HG03432 (cell line): Measurements from ENCODE around the gene RPTOR.

Source experiments
- ATAC-seq: cut with Tn5 transposase; IDR thresholded peaks from one replicate; pipeline ENCODE4 v1.9.1; 2021; ENCODE audit warnings: mild to moderate bottlenecking, moderate library complexity; ENCODE audit not compliant: unreplicated experiment

Gene RPTOR

GRCh38 chr17:80839970-80840369 is 295.3 kb downstream of the RPTOR start:
- no peak for ATAC-seq

GRCh38 chr17:80842456-80843013 is 297.9 kb downstream of the RPTOR start:
- ATAC-seq, result no peak

GRCh38 chr17:80843741-80844156 is 299.1 kb downstream of the RPTOR start:
- ATAC-seq, result no peak

GRCh38 chr17:80844418-80844990 is 299.9 kb downstream of the RPTOR start:
- no peak for ATAC-seq

- ATAC-seq, result no peak
Observed at GRCh38 chr17:80845069-80845862, 300.6 kb downstream of the RPTOR start.

GRCh38 chr17:80845863-80846671 is 301.4 kb downstream of the RPTOR start:
- no peak for ATAC-seq

GRCh38 chr17:80846932-80847331 is 302.3 kb downstream of the RPTOR start:
- no peak for ATAC-seq

GRCh38 chr17:80847496-80848230 is 303.0 kb downstream of the RPTOR start:
- no peak for ATAC-seq

- no peak for ATAC-seq
Observed at GRCh38 chr17:80848449-80849102, 303.9 kb downstream of the RPTOR start.

GRCh38 chr17:80849119-80849518 is 304.5 kb downstream of the RPTOR start:
- ATAC-seq, result no peak

GRCh38 chr17:80850109-80850508 is 305.5 kb downstream of the RPTOR start:
- no peak for ATAC-seq

GRCh38 chr17:80850817-80851216 is 306.2 kb downstream of the RPTOR start:
- no peak for ATAC-seq

- no peak for ATAC-seq
Observed at GRCh38 chr17:80851277-80851925, 306.8 kb downstream of the RPTOR start.

- ATAC-seq, result no peak
Observed at GRCh38 chr17:80852476-80853015, 307.9 kb downstream of the RPTOR start.

- ATAC-seq, result no peak
Observed at GRCh38 chr17:80853076-80853475, 308.4 kb downstream of the RPTOR start.

- ATAC-seq, result no peak
Observed at GRCh38 chr17:80854220-80854619, 309.6 kb downstream of the RPTOR start.

- no peak for ATAC-seq
Observed at GRCh38 chr17:80855196-80855947, 310.7 kb downstream of the RPTOR start.

GRCh38 chr17:80855948-80856862 is 311.6 kb downstream of the RPTOR start:
- peak; percentile 83 for ATAC-seq
